Mesangial cell (primary cell): ENCODE data around the gene MDFIC2. TPM values are rescaled to one million over a fixed set of nuclear protein-coding genes. Genes with fewer than 3 reads are reported as not detected.

Experiments
- total RNA-seq: library from RNA; depleted of rRNA; stranded (reverse); fragments of >200 nt; gene quantifications from 2 replicates; pipeline ENCODE4 v1.2.3, GENCODE V29; 2015

MDFIC2 gene
- total RNA-seq = not detected in 2 replicates

GRCh38 chr3:70312336-70312735 lies at the start of gene MDFIC2:
MDFIC2 (minus strand) TSS chr3:70312638; CDS start chr3:70311973, 665 bp downstream.

